Uterus (tissue), 4 donors: Measurements from ENCODE around the gene KCNQ5. TPM values are rescaled to one million over a fixed set of nuclear protein-coding genes. Genes with fewer than 3 reads are reported as not detected.

ENCODE experiments used
- DNase-seq, 2 donors: peaks; one replicate each; pipeline ENCODE4 v3.0.0-alpha.2; 2019 to 2020
- H3K27ac ChIP-seq, 2 donors: fragments of 200-600 bp; sonication (generic); 1 replicate in 1 of 2; 2 replicates in 1 of 2; pipeline ENCODE4 v1.5.1; 2016 to 2018
- H3K27me3 ChIP-seq, 2 donors: fragments of 200-600 bp; sonication (generic); one replicate each; pipeline ENCODE4 v1.5.1; 2018 to 2019; ENCODE audit warnings: control low read depth in 1 of 2
- H3K36me3 ChIP-seq, 2 donors: fragments of 200-600 bp; sonication (generic); one replicate each; pipeline ENCODE4 v1.5.1; 2019; ENCODE audit warnings: control low read depth in 1 of 2
- H3K4me1 ChIP-seq, 2 donors: fragments of 200-600 bp; sonication (generic); one replicate each; pipeline ENCODE4 v1.5.1; 2018 to 2019; ENCODE audit warnings: control low read depth in 1 of 2
- H3K4me3 ChIP-seq, 2 donors: fragments of 200-600 bp; sonication (generic); 1 replicate in 1 of 2; 2 replicates in 1 of 2; pipeline ENCODE4 v1.5.1; 2018 to 2019; ENCODE audit warnings: mild to moderate bottlenecking in 1 of 2
- H3K9me3 ChIP-seq, 2 donors: fragments of 200-600 bp; sonication (generic); one replicate each; pipeline ENCODE4 v1.5.1; 2019; ENCODE audit warnings: control low read depth in 1 of 2
- POLR2A ChIP-seq, 2 donors: fragments of 450-650 bp; IDR thresholded peaks; one replicate each; pipeline ENCODE4 v1.6.1; 2016; ENCODE audit warnings: antibody characterized with exemption in 2 of 2, mild to moderate bottlenecking in 1 of 2, moderate library complexity in 1 of 2
- intact Hi-C: fragments of 100-400 bp; cut with DNase I; formaldehyde crosslinking; loops from one replicate; pipeline ENCODE4 v1.15.1; 2023; ENCODE audit warnings: low total_unique reads
- total RNA-seq, 4 donors: library from RNA; depleted of rRNA in 3 of 4; stranded (reverse); fragments of >200 nt in 3 of 4; gene quantifications; one replicate each; pipeline versions ENCODE4 v1.1.0 to v1.2.4, GENCODE V29; 2014 to 2023
- TF ChIP-seq, protein P1 (sequence below), 4 experiments: fragments of 200-600 bp in 2 of 4; fragments of 450-650 bp in 2 of 4; sonication (generic) in 2 of 4; IDR thresholded peaks; one replicate each; pipeline ENCODE4 v1.5.1; 2016 to 2019; ENCODE audit warnings: antibody characterized with exemption in 4 of 4, mild to moderate bottlenecking in 2 of 4, moderate library complexity in 1 of 4
- donor health status: DM: yes; HTN: yes; CAD: no.

The KCNQ5 gene
- total RNA-seq, 4 donors from 2014 or later, result 0.34 to 2.4 TPM; not detected in 2

DNA sequence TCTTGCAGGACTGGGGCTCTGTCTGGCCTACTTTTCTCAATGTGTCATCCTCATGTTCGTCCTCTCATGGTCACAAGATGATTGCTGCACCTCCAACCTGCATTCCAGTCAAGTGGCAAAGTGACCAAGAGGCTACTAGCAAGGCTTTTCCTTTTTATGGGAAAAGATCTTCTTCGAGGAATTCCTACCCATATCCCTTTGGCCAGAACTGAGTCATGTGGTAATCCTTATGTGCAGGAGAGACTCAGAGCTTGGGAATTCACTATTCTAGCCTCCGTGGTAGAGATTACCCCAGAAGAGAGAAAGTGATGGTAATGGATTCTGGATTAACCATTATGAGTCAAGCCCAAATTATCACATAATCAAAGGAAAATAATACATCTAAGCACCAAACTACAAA lies 162.7 kb downstream of the KCNQ5 start:
- no peaks in the 10 kb centered on the region for H3K27me3 ChIP-seq
- no peaks in the 10 kb centered on the region for H3K9me3 ChIP-seq
- no peak overlapping the region for H3K27ac ChIP-seq
- no peak for DNase-seq
- H3K4me1 ChIP-seq, result no peaks in the 10 kb centered on the region
- no peak for TF ChIP-seq POLR2A (IDR thresholded peaks at IDR 0.05)
- TF ChIP-seq, protein P1, sequence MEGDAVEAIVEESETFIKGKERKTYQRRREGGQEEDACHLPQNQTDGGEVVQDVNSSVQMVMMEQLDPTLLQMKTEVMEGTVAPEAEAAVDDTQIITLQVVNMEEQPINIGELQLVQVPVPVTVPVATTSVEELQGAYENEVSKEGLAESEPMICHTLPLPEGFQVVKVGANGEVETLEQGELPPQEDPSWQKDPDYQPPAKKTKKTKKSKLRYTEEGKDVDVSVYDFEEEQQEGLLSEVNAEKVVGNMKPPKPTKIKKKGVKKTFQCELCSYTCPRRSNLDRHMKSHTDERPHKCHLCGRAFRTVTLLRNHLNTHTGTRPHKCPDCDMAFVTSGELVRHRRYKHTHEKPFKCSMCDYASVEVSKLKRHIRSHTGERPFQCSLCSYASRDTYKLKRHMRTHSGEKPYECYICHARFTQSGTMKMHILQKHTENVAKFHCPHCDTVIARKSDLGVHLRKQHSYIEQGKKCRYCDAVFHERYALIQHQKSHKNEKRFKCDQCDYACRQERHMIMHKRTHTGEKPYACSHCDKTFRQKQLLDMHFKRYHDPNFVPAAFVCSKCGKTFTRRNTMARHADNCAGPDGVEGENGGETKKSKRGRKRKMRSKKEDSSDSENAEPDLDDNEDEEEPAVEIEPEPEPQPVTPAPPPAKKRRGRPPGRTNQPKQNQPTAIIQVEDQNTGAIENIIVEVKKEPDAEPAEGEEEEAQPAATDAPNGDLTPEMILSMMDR (IDR thresholded peaks at IDR 0.05), result no peak
- no peak overlapping the region for H3K4me3 ChIP-seq
- intact Hi-C loops, result no loop called here
- no peaks in the 10 kb centered on the region for H3K36me3 ChIP-seq

DNA sequence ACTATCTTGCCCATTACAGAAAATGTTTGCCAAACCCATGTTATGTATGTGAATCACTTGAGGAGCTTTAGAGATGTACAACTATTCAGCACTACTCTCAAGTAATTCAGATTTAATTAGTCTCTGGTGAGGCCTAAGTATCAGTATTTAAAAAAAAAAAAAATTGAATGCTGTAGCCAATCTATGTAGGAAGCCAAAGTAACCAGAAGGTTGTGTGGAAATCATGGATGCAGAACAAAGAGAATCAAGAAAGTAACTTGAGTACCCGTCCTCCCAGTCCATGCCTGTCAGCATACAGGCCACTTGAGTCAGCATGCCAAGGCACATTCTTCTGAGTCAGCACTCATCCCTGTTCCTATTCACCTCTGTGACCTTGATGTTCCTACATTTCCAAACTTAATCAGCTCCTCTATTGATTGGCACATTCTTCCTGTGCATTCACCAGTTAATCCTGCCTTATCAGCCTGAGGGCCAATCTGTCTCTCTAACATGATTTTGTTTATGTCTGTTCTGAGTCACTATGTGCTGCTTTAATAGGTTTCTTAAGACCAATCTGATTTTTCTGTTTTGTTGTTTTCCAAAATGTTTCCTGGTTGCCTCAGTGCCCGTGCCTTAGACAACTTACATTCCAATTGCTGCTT lies 165.6 kb downstream of the KCNQ5 start:
- Histone ChIP-seq H3K27ac (no peak overlapping the region), H3K36me3 (no peaks in the 10 kb centered on the region), H3K4me1 (no peaks in the 10 kb centered on the region), H3K9me3 (no peaks in the 10 kb centered on the region), H3K4me3 (no peak overlapping the region), H3K27me3 (no peaks in the 10 kb centered on the region)
- DNase-seq, result no peak
- TF ChIP-seq, protein P1 (IDR thresholded peaks at IDR 0.05), result no peak
- TF ChIP-seq POLR2A (IDR thresholded peaks at IDR 0.05), result no peak
- intact Hi-C loops, result no loop called here

DNA sequence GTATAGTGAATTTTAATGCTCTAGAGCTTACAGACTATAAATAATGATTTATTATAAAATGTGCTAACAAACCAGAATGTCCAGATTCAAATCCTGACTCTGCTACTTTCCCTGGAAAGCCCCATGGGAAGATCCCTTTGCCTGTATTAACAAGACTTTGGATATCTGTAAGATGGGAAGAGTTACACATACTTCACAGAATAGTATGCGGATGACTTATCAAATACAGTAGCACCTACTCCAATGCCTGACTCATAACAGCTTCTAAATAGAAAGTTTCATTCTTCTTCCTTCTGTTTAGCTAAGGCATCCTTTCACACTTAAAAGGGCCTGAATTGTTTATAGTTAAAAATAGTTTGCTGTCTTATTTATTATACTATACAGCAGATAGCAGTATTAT lies 166.3 kb downstream of the KCNQ5 start:
- intact Hi-C loops, result no loop called here
- Histone ChIP-seq H3K4me3 (no peak overlapping the region), H3K4me1 (no peaks in the 10 kb centered on the region), H3K27ac (no peak overlapping the region), H3K9me3 (no peaks in the 10 kb centered on the region), H3K36me3 (no peaks in the 10 kb centered on the region), H3K27me3 (no peaks in the 10 kb centered on the region)
- DNase-seq, result no peak
- no peak for TF ChIP-seq POLR2A (IDR thresholded peaks at IDR 0.05)
- TF ChIP-seq, protein P1 (IDR thresholded peaks at IDR 0.05), result no peak

DNA sequence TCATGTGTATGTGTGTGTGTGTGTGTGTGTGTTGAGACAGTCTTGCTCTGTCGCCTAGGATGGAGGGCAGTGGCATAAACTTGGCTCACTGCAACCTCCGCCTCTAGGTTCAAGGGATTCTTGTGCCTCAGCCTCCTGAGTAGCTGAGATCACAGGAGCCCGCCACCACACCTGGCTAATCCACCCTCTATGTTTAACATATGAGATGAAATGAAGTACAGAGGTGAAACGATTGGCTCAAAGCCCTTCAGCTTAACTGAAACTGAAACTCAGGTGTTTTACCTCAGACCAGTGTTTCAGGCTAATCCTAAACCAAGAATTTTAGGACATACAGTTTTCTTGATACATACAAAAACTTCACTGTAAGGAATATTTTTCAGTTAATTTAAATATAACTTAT lies 167.3 kb downstream of the KCNQ5 start:
- Histone ChIP-seq H3K4me1 (no peaks in the 10 kb centered on the region), H3K27me3 (no peaks in the 10 kb centered on the region), H3K27ac (no peak overlapping the region), H3K9me3 (no peaks in the 10 kb centered on the region), H3K4me3 (no peak overlapping the region), H3K36me3 (no peaks in the 10 kb centered on the region)
- no peak for TF ChIP-seq POLR2A (IDR thresholded peaks at IDR 0.05)
- TF ChIP-seq, protein P1 (IDR thresholded peaks at IDR 0.05), result no peak
- DNase-seq, result no peak
- intact Hi-C loops, result no loop called here

DNA sequence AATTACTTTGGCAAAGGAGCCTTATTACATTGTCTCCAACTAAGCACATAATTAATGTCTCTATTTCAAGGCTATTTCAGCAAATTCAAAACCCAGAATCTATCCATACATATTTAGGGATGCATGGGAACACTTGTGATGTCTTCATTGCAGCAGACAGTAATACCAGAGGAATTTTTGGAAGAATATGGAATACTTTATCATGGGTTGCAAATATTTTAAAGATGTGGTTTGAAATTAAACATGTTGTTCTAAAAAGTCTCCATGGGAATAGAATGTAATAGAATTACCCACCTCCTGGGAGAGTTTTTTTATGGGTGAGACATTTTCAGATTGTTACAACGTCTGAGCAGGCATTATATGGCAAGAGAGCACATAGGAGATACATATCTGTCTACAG lies 170.8 kb downstream of the KCNQ5 start:
- Histone ChIP-seq H3K36me3 (no peaks in the 10 kb centered on the region), H3K4me1 (no peaks in the 10 kb centered on the region), H3K27me3 (no peaks in the 10 kb centered on the region), H3K27ac (no peak overlapping the region), H3K4me3 (no peak overlapping the region), H3K9me3 (no peaks in the 10 kb centered on the region)
- TF ChIP-seq, protein P1 (IDR thresholded peaks at IDR 0.05), result no peak
- no peak for TF ChIP-seq POLR2A (IDR thresholded peaks at IDR 0.05)
- no peak for DNase-seq
- intact Hi-C loops, result no loop called here
